GM08714 (cell line): Measurements from ENCODE around the gene FAM89A.
"Not testable (repeated sequence)": the region's sequence is repeated elsewhere in the genome, so short reads cannot be mapped to it uniquely, and the experiment has no call there.

Source experiments
- H3K4me3 ChIP-seq: fragments of 200-500 bp; sonication (Bioruptor generic); 2 replicates; pipeline ENCODE4 v1.5.1; 2014; ENCODE audit warnings: mild to moderate bottlenecking, low read length, inconsistent platforms
- ZNF274 ChIP-seq: IDR thresholded peaks from 2 replicates; pipeline ENCODE4 v1.6.1; 2012; ENCODE audit warnings: mild to moderate bottlenecking, low read depth, low read length

The FAM89A gene

DNA sequence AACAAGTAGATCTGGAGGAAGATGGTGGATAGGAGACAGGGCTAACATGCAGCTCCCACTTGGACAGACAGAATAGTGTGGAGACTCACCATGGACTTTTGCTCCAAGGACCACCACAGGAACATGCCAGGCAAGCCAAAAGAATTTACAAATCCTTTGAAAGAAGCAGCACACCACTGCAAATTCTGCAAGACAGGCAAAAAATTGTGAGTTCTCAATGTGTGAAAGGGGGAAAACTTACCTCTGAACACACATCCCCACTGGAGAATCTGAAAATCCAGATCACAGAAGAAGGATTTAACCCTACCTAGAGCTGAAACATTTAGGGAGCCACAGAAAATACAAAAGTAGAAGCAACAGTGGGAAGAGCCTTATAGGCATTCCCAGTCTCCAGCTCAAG is 38.2 kb downstream of the FAM89A start:
- H3K4me3 ChIP-seq, result no peak overlapping the region
- no peak for TF ChIP-seq ZNF274

DNA sequence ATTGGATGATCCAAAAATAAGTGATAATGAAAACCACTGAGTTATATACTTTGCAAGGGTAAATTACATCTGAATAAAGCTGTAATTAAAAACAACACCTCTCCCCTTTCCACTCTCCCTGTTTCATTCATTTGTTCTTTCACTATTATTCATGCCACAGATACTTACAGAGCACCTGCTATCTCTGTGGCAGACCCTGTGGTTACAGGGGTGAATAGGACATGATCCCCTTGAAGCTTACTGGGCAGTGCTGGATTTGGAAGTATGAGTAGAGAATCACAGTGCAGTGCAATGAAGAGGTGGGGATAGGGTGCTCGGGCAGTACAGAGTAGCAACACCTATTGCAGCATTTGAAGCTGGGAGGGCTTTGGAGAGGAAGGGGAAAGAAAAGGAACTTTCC is 39.4 kb downstream of the FAM89A start:
- H3K4me3 ChIP-seq, result no peak overlapping the region
- TF ChIP-seq ZNF274, result no peak

DNA sequence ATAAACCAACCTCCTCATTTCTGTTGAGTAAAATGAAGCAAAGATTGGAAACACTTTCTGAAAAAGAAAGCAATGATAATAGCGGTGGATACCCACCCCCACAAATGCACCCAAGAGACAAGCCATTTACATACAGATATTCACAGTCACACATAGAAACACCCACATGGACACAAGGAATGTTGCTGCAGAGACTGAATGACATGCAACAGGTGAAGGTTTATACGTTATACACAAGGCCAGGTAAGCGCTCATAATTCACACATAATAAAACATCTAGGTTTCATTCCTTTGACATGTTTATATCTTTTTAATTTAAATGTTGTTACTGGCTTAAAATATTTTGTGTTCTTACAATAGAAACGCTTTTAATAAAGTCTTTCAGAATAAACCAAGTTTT is 39.9 kb downstream of the FAM89A start:
- H3K4me3 ChIP-seq, result no peak overlapping the region
- no peak for TF ChIP-seq ZNF274

DNA sequence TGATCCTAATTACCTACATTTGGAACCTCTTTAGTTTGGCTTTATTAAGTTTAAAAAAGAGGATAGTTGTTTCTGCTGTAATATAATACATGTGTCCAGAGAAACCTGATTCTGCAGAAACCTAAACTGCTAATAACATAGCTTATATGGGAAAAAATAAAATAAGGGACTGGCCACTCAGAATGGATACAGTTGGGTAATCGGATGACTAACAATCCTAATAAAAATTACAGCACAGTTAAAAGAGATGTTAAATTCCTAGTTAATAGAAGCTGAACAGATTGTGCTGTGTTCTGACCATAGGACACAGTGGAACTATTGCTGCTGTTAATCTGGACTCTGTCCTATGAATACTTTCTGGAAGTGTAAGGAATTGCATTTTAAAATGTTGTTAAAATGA is 45.2 kb downstream of the FAM89A start:
- H3K4me3 ChIP-seq, result no peak overlapping the region
- no peak for TF ChIP-seq ZNF274

GRCh38 chr1:230992100-230992774 is 47.8 kb downstream of the FAM89A start:
- no peak for TF ChIP-seq ZNF274
- no peak overlapping the region for H3K4me3 ChIP-seq

- no peak overlapping the region for H3K4me3 ChIP-seq
- TF ChIP-seq ZNF274, result no peak
These were observed 52.6 kb downstream of the FAM89A start for GRCh38 chr1:230987448-230987847.

DNA sequence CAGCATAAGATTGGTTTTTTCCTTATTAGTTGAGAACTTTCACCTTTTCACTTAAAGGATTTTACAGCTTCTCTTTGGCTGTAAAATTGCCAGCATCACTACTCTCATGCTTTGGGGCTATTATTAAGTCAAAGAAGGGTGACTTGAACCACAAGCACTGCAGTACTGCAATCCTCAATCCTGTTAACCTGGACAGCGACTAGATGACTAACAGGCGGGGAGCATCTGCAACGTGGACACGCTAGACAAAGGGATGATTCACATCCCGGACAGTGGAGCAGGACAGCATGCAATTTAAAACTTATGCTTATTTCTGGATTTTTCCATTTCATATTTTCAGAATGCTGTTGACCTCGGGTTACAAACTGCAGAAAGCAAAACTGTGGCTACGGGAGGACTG is 53.1 kb downstream of the FAM89A start:
- TF ChIP-seq ZNF274, result no peak
- no peak overlapping the region for H3K4me3 ChIP-seq

DNA sequence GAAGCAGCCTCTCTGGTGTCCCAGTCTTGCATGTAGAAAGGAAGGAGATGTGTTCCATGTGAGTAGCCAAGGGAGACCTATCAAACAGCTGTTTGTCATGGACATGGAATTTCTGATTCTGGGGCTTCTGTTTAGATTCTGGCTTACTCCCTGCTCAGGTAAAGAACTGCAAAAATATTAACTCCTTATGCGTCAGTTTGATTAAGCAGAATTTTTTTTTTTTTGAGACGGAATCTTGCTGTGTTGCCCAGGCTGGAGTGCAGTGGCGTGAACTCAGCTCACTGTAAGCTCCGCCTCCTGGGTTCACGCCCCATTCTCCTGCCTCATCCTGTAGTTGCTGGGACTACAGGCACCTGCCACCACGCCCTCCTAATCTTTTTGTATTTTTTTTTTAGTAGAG is 54.3 kb downstream of the FAM89A start:
- no peak for TF ChIP-seq ZNF274
- no peak overlapping the region for H3K4me3 ChIP-seq

GRCh38 chr1:230984622-230985515 is 55.2 kb downstream of the FAM89A start:
- H3K4me3 ChIP-seq, result not testable (repeated sequence)

GRCh38 chr1:230983811-230984210 is 56.2 kb downstream of the FAM89A start:
- H3K4me3 ChIP-seq, result no peak overlapping the region
- no peak for TF ChIP-seq ZNF274

- no peak overlapping the region for H3K4me3 ChIP-seq
- no peak for TF ChIP-seq ZNF274
These were observed 57.4 kb downstream of the FAM89A start for GRCh38 chr1:230982696-230983095.

DNA sequence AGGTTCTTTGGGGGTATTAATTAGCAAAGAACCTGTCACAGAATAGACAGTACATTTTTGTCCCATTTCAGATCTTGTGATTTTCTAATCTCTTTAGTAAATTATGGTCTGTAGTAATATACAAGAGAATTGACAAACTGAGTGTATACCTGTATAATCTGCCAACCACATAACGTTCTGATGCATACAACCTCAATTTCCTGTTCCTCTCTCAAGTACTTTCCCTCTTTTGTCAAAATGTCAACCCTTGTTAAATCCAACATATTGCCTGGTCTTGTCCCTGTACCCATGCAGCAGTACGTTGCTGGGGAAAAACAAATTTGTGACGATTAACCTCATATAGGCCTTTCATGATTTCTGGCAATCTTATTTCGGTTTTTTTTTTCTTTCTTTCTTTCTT is 60.1 kb downstream of the FAM89A start:
- no peak for TF ChIP-seq ZNF274
- peak overlapping the region; percentile 98 for H3K4me3 ChIP-seq

GRCh38 chr1:230979389-230979716 is 60.7 kb downstream of the FAM89A start:
- TF ChIP-seq ZNF274, result no peak
- H3K4me3 ChIP-seq, result peak overlapping the region; percentile 98

GRCh38 chr1:230978491-230979388 is 61.3 kb downstream of the FAM89A start, which contains the start of the genes ARV1 and TTC13:
TSS of gene ARV1 (plus strand) at chr1:230979094. CDS start at chr1:230979106, 12 bp downstream.
TSS of gene TTC13 (minus strand) at chr1:230978861. CDS start at chr1:230978830, 31 bp downstream.
- peak within 1 kb of the TSS; percentile 98 for H3K4me3 ChIP-seq
- no peak for TF ChIP-seq ZNF274

GRCh38 chr1:230977761-230978490 is 62.1 kb downstream of the FAM89A start:
- no peak for TF ChIP-seq ZNF274
- peak overlapping the region; percentile 92 for H3K4me3 ChIP-seq
